ENCODE data around the gene CUBN.

Gene CUBN

DNA sequence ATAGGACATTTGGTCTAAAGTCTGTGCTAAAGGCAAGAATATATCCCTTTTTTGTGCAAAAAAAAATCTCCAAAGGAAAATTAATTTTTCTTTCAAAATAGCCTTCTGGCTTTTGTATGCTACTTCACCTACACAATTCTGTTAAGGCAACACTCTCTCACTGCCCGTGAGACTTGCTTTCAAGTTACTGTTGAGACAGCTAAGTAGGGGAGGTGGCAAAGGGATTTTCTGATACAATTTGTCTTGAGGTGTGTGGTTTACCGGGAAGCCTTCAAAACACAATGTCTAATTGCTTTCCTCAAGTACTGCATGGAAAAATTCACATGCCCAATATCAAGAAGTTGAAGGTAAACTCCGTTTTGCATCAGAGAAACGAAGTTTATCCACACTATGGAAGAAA, 261.6 kb downstream of the CUBN start:
- no peak for DNase-seq (ENCODE audit: low read depth)
- TF ChIP-seq, protein P1, sequence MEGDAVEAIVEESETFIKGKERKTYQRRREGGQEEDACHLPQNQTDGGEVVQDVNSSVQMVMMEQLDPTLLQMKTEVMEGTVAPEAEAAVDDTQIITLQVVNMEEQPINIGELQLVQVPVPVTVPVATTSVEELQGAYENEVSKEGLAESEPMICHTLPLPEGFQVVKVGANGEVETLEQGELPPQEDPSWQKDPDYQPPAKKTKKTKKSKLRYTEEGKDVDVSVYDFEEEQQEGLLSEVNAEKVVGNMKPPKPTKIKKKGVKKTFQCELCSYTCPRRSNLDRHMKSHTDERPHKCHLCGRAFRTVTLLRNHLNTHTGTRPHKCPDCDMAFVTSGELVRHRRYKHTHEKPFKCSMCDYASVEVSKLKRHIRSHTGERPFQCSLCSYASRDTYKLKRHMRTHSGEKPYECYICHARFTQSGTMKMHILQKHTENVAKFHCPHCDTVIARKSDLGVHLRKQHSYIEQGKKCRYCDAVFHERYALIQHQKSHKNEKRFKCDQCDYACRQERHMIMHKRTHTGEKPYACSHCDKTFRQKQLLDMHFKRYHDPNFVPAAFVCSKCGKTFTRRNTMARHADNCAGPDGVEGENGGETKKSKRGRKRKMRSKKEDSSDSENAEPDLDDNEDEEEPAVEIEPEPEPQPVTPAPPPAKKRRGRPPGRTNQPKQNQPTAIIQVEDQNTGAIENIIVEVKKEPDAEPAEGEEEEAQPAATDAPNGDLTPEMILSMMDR (IDR thresholded peaks at IDR 0.05; ENCODE audit: low read depth, low read length) = no peak
- TF ChIP-seq MYC (IDR thresholded peaks at IDR 0.05; ENCODE audit: low read depth, low read length) (no peak), POLR2A (IDR thresholded peaks at IDR 0.05; ENCODE audit: extremely low read depth, insufficient read length) (no peak)
- TF ChIP-seq, protein P2, sequence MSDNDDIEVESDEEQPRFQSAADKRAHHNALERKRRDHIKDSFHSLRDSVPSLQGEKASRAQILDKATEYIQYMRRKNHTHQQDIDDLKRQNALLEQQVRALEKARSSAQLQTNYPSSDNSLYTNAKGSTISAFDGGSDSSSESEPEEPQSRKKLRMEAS (IDR thresholded peaks at IDR 0.05; ENCODE audit: low read depth, low read length) = no peak
- no peak overlapping the region for H3K4me3 ChIP-seq (ENCODE audit: low read depth, low read length)

DNA sequence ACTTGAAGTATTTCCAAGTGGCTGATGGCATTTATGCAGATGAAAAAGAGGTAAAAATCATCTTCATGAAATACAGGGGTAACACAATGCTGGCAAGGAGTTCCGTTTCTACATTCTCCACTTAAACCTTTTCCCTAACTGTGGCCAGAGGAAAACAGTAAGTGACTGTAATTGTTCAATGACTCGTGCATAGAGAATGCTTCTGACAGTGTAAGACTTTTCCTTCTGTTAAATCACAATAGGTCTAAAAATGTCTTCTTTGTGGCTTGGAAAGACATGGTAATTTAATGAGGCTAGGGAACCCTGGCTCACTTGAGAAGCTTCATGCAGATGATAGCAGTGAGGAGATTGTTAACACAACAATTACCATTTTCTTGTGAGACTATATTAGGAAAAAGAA, 262.1 kb downstream of the CUBN start:
- TF ChIP-seq, protein P1 (IDR thresholded peaks at IDR 0.05; ENCODE audit: low read depth, low read length) = no peak
- TF ChIP-seq, protein P2 (IDR thresholded peaks at IDR 0.05; ENCODE audit: low read depth, low read length) = no peak
- TF ChIP-seq MYC (IDR thresholded peaks at IDR 0.05; ENCODE audit: low read depth, low read length) (no peak), POLR2A (IDR thresholded peaks at IDR 0.05; ENCODE audit: extremely low read depth, insufficient read length) (no peak)
- DNase-seq (ENCODE audit: low read depth) = no peak
- H3K4me3 ChIP-seq (ENCODE audit: low read depth, low read length) = no peak overlapping the region

DNA sequence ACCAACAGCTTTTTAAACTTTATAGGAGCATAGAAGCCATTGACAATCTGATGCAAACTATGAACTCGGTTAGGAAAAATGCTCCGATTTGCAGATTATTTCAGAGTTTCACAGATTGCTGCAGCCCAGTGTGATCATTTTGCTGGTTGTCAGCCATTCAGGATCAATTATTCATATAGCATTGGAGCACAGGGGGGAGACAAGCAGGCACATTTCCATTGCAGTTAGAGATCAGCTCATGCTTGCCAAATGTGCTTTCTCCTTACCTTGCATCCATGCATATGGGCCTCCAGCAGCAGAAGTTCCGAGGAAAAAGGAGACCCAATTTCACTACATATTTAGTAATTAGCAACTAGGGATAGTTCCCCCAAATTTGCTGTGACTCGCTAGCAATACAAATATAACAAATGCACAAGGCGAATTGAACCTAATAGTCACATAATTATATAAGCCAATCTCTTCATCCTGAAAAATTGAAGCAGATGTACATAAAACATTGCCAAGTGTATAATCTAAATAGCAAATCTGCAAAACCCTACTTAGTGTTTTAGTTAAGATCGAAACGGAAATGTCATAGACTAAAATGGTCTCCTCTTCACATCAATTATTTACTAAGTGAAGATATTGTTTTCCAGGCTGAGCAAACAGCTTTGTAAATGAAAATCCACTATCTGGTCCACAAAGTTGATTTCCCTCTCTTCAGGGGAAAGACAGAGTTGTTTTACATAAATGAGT, 262.9 kb downstream of the CUBN start:
- no peak for DNase-seq (ENCODE audit: low read depth)
- TF ChIP-seq, protein P2 (IDR thresholded peaks at IDR 0.05; ENCODE audit: low read depth, low read length) = no peak
- TF ChIP-seq MYC (IDR thresholded peaks at IDR 0.05; ENCODE audit: low read depth, low read length) (no peak), POLR2A (IDR thresholded peaks at IDR 0.05; ENCODE audit: extremely low read depth, insufficient read length) (no peak)
- TF ChIP-seq, protein P1 (IDR thresholded peaks at IDR 0.05; ENCODE audit: low read depth, low read length) = no peak
- no peak overlapping the region for H3K4me3 ChIP-seq (ENCODE audit: low read depth, low read length)

DNA sequence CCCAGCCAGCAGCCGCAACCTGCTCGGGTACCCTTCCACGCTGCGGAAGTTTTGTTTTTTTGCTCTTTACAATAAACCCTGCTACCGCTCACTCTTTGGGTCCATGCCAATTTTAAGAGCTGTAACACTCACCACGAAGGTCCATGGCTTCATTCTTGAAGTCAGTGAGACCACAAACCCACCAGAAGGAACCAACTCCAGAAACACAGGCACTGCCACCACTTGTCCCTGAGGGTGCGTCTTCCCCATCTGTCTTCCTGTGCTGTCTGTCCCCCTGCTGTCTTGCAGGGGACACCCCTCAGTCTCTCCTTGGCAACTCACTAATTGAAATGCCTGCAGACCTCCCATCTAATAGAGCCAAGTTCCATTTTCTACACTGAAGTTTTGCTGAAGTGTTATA, 263.8 kb downstream of the CUBN start:
- TF ChIP-seq MYC (IDR thresholded peaks at IDR 0.05; ENCODE audit: low read depth, low read length) = no peak
- H3K4me3 ChIP-seq (ENCODE audit: low read depth, low read length) = no peak overlapping the region
- DNase-seq (ENCODE audit: low read depth) = no peak

DNA sequence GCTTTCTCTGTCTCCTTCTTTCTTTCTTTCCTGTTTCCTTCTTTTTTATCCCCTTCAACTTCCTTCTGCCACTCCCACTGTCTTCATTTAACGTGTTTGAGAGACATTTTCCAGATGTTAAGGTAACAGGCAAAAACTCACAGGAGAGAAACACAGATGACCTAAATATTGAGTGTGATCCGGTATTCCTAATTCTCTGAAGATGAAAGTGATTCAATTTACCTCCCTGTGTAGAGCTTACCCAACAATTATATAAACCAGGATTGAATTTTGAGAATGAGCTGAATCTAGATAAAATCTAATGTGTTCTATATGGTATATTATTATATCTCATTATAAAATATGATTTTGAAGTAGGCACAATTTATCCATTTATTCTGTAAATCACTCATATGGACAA, 265.8 kb downstream of the CUBN start:
- TF ChIP-seq POLR2A (IDR thresholded peaks at IDR 0.05; ENCODE audit: extremely low read depth, insufficient read length) (no peak), MYC (IDR thresholded peaks at IDR 0.05; ENCODE audit: low read depth, low read length) (no peak)
- TF ChIP-seq, protein P1 (IDR thresholded peaks at IDR 0.05; ENCODE audit: low read depth, low read length) = no peak
- TF ChIP-seq, protein P2 (IDR thresholded peaks at IDR 0.05; ENCODE audit: low read depth, low read length) = no peak
- no peak for DNase-seq (ENCODE audit: low read depth)
- H3K4me3 ChIP-seq (ENCODE audit: low read depth, low read length) = no peak overlapping the region

DNA sequence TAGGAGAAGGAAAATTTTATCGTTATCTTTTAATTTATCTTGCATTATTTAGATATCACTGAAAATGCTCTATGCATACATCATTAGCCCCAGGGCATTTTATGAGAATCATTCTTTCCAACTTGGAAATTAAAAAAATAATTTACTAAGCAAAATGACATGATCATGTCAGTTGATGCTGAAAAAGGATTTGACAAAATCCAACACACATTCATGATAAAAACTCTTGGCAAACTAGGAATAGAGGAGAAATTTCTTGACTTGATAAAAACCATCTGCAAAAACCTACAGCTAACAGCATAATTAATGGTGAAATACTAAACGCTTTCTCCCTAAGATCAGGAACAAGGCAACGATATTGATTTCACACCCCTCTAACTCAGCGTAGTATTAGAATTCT, 272.2 kb downstream of the CUBN start:
- no peak for DNase-seq (ENCODE audit: low read depth)
- TF ChIP-seq POLR2A (IDR thresholded peaks at IDR 0.05; ENCODE audit: extremely low read depth, insufficient read length) = no peak
- TF ChIP-seq, protein P1 (IDR thresholded peaks at IDR 0.05; ENCODE audit: low read depth, low read length) = no peak
- TF ChIP-seq, protein P2 (IDR thresholded peaks at IDR 0.05; ENCODE audit: low read depth, low read length) = no peak
- H3K4me3 ChIP-seq (ENCODE audit: low read depth, low read length) = no peak overlapping the region
